NB4 (cell line): ENCODE data around the gene KIRREL1.

ENCODE experiments used
- DNase-seq: peaks from one replicate; pipeline ENCODE4 v3.0.0; 2010; ENCODE audit warnings: low read depth
- H3K4me3 ChIP-seq: one replicate; pipeline ENCODE4 v1.5.1; 2011; ENCODE audit warnings: mild to moderate bottlenecking, low read depth, low read length, moderate library complexity
- MYC ChIP-seq: IDR thresholded peaks from 2 replicates; pipeline ENCODE4 v1.6.1; 2011; ENCODE audit warnings: low read depth, low read length
- POLR2A ChIP-seq: IDR thresholded peaks from 2 replicates; pipeline ENCODE4 v1.6.1; 2011; ENCODE audit warnings: mild to moderate bottlenecking; ENCODE audit not compliant: insufficient read length; ENCODE audit errors: extremely low read depth
- TF ChIP-seq, protein P1 (sequence below): IDR thresholded peaks from 2 replicates; pipeline ENCODE4 v1.6.1; 2011; ENCODE audit warnings: low read depth, low read length
- TF ChIP-seq, protein P2 (sequence below): IDR thresholded peaks from one replicate; pipeline ENCODE4 v1.5.1; 2012; ENCODE audit warnings: low read depth, low read length

The KIRREL1 gene

DNA sequence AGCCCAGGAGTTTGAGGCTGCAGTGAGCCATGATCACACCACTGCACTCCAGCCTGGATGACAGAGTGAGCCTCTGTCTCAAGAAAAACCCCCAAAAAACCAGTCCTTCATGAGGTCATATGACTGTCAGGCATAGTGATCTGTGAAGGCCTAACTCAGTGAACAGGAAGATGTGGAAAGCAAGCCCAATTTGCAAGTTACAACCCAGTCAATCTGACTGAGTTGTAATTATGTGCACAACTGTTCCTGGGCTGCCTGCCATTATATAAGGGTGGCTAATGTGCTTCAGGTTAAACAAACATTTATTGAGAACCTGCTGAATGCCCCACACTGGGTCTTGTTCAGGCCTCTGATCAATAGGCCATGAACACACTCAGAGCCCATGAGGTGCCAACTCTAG is 38.2 kb upstream of the KIRREL1 start:
- no peak overlapping the region for H3K4me3 ChIP-seq
- TF ChIP-seq, protein P1, sequence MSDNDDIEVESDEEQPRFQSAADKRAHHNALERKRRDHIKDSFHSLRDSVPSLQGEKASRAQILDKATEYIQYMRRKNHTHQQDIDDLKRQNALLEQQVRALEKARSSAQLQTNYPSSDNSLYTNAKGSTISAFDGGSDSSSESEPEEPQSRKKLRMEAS, result no peak
- TF ChIP-seq POLR2A, result no peak
- TF ChIP-seq, protein P2, sequence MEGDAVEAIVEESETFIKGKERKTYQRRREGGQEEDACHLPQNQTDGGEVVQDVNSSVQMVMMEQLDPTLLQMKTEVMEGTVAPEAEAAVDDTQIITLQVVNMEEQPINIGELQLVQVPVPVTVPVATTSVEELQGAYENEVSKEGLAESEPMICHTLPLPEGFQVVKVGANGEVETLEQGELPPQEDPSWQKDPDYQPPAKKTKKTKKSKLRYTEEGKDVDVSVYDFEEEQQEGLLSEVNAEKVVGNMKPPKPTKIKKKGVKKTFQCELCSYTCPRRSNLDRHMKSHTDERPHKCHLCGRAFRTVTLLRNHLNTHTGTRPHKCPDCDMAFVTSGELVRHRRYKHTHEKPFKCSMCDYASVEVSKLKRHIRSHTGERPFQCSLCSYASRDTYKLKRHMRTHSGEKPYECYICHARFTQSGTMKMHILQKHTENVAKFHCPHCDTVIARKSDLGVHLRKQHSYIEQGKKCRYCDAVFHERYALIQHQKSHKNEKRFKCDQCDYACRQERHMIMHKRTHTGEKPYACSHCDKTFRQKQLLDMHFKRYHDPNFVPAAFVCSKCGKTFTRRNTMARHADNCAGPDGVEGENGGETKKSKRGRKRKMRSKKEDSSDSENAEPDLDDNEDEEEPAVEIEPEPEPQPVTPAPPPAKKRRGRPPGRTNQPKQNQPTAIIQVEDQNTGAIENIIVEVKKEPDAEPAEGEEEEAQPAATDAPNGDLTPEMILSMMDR, result no peak
- no peak for TF ChIP-seq MYC
- DNase-seq, result no peak

DNA sequence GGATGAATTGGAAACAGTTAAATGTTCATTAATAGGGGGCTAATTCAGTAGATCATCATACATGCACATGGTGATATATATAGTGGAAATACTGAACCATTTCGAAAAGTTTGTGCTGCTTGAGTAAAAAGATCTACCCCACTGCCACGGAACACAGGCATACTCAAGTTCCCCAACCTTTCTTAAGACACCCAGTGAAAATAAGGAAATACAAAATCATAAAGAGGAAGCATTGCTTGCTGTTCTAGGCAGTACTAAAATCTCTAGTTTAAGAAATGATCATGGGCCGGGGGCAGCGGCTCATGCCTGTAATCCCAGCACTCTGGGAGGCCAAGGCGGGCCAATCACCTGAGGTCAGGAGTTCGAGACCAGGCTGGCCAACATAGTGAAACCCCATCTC is 37.6 kb upstream of the KIRREL1 start:
- DNase-seq, result peak; percentile 14
- H3K4me3 ChIP-seq, result no peak overlapping the region
- TF ChIP-seq, protein P1, result no peak
- TF ChIP-seq, protein P2, result no peak
- no peak for TF ChIP-seq MYC
- TF ChIP-seq POLR2A, result no peak

DNA sequence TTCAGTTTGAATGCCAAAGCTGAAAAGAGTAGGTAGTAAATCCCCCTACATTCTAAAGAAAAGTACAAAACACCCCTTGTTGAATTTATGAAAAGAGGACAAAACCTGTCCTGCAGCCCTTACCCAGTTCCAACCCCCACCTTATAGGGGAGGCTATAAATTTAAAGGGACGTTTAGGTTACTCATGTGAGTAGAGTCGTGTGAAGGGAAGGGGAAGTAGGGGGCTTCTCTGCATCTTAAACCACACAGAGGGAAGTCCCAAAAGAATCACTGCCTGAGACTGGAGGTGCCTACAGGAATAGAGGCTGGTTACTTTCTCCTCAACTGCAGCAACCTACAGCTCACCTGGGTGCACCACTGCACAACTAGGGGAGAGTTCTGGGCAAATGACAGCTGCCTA is 36.7 kb upstream of the KIRREL1 start:
- H3K4me3 ChIP-seq, result no peak overlapping the region
- no peak for DNase-seq
- TF ChIP-seq, protein P2, result no peak
- no peak for TF ChIP-seq POLR2A

DNA sequence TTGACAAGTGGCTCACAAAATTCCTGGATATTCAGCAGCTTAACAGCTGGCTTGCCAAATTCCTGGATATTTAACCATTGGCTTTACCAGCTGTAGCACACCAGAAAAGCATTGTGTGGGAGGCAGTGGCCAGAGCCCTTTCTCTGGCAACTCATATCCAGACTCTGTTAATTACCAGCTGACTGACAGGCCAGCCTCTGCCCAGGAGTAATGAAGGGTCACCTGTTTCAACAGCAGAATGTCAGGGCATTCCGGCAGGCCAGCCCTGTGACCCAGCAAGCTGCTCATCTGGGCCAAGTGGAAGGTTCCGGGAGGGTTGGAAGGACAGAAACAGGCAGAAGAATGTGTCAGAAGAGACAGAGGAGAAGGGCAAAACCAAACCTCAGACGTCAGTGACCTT is 35.2 kb upstream of the KIRREL1 start:
- no peak for DNase-seq
- H3K4me3 ChIP-seq, result no peak overlapping the region
- TF ChIP-seq, protein P1, result no peak
- no peak for TF ChIP-seq MYC
- TF ChIP-seq, protein P2, result no peak
- TF ChIP-seq POLR2A, result no peak

DNA sequence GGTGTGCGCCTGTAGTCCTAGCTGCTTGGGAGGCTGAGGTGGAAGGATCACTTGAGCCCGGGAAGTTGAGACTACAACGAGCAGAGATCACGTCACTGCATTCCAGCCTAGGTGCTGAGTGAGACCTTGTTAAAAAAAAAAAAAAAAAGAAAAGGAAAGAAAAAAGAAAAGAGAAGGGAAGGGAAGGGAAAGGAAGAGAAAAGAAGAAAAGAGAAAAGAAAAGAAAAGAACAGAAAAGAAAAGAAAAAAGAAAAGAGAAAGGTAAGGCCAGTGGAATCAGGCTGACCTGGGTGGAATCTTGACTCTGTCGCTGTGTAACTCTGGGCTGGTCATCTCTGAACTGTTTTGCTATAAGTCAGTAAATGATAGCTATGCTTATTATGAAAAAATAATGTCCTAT is 33.7 kb upstream of the KIRREL1 start:
- TF ChIP-seq POLR2A (no peak), MYC (no peak)
- TF ChIP-seq, protein P1, result no peak
- TF ChIP-seq, protein P2, result no peak
- H3K4me3 ChIP-seq, result no peak overlapping the region
- DNase-seq, result no peak

DNA sequence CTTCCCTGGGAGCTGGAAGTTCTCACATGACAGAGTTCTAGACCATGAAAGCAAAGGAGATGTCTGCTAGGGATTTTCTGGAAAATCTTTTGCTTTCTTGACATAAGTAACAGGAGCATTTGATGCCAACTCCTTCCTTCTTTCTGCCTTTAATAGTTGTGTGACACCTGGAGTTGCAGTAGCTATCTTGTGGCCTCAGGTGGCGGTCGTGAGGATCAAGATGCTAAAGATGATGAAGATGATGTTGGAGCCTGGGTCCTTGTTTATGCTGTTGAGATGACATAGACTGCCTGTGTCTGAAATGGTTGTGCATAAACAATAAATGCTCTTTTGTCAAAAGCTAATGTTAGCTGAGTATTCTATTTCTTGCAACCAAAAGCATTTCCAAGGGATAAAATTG is 32.7 kb upstream of the KIRREL1 start:
- no peak for DNase-seq
- TF ChIP-seq, protein P1, result no peak
- TF ChIP-seq POLR2A (no peak), MYC (no peak)
- no peak overlapping the region for H3K4me3 ChIP-seq
